ENCODE measurements around the gene TTC6. TPM values are rescaled to one million over a fixed set of nuclear protein-coding genes. Genes with fewer than 3 reads are reported as not detected.

Gene TTC6
- total RNA-seq, 1 donor from 2014 or later = not detected

DNA sequence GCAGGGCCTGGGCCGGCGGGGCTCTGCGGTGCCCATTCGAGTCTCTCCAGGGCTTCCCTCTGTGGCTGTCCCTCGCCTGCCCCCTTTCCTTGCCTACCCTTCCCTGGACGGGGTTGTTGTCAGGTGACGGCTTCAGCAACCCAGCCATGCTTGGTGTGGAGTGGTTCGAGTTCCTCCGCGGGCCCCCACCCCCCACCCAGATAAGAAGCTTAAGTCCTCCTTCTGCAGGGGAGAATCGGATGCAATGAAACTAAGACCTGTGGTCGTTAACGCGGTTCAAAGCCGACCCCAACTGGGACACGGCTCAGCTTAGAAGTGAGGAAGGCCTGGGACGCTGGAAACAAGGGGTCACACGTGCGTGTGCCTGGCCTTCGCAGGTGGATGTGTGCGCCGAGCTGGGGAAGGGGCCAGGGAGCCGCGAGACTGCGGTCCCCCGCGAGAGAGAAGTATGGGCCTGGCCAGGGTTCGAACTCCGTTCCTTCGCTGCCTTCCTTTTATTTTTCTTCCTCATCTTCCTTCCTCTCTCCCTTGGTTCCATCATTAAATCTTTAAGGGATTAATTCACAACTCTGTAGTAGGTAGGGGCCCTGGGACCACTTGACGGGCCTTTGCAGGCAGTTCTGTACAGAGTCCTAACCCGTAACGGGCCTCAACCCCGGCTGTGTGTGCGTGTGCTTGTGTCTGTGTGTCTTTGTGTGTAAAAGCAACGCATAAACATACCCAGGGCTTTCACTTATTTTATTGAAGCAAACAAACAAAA, 3.5 kb downstream of the TTC6 start:
- peaks cover 64% of the 10 kb centered on the region for H3K27me3 Mint-ChIP-seq
- no peak for DNase-seq
- ATAC-seq (ENCODE audit: low read depth) = no peak
- H3K4me3 Mint-ChIP-seq = no peak overlapping the region
- no peaks in the 10 kb centered on the region for H3K9me3 Mint-ChIP-seq
- peaks cover 20% of the 10 kb centered on the region for H3K4me1 Mint-ChIP-seq
- CTCF ChIA-PET = no interaction called here
- POLR2A ChIA-PET = no interaction called here
- TF ChIP-seq, protein P1, sequence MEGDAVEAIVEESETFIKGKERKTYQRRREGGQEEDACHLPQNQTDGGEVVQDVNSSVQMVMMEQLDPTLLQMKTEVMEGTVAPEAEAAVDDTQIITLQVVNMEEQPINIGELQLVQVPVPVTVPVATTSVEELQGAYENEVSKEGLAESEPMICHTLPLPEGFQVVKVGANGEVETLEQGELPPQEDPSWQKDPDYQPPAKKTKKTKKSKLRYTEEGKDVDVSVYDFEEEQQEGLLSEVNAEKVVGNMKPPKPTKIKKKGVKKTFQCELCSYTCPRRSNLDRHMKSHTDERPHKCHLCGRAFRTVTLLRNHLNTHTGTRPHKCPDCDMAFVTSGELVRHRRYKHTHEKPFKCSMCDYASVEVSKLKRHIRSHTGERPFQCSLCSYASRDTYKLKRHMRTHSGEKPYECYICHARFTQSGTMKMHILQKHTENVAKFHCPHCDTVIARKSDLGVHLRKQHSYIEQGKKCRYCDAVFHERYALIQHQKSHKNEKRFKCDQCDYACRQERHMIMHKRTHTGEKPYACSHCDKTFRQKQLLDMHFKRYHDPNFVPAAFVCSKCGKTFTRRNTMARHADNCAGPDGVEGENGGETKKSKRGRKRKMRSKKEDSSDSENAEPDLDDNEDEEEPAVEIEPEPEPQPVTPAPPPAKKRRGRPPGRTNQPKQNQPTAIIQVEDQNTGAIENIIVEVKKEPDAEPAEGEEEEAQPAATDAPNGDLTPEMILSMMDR (IDR thresholded peaks at IDR 0.05) = no peak
- intact Hi-C loops (cut with micrococcal nuclease) = loop anchor here (5.0 kb wide), 1 partner anchor 942 kb away; no protein-coding TSS in a partner anchor
- H3K36me3 Mint-ChIP-seq (ENCODE audit: low read depth) = no peaks in the 10 kb centered on the region
- no peak overlapping the region for H3K27ac Mint-ChIP-seq

DNA sequence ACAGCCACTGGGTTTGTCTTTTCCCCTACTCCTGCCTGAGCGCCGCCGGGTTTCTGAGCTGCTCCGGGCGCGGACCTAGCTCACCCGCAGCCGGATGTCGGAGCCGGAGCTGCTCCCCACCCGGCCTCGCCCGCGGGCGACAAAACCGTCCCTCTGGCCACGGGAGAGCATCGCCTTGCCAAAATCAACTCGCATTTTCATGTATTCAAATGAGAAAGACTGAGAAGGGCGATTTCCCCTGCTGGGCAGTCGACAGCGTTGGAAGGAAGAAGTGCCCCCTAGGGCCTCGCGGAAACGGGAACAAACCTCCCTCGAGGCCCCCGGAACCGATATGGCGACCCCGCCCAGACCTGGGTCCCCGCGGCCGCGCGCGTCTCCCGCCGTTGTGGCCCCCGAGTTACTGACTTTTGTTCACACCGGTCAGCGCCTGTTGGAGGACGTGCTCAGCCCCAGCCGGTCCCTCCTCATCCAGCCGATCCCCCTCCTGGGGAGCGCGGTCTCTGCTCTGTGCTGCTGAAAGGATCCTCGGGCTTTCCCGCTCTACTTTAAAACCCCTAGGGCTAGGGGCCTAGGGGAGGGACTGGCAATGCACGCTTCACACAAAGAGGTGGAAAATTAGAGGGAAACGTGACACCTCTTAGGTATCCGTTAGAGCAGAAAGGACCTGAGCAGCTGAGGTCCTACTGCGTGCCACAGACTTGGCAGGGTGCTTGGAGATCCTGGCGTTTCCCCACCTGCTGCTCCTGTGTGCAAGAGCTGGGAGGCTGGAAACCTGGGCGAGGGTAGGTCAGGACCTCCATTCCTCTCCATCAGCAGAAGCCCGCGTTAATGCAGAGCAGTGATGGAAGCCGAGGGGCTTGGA, 4.3 kb downstream of the TTC6 start:
- TF ChIP-seq, protein P1 (IDR thresholded peaks at IDR 0.05) = no peak
- Mint-ChIP-seq H3K27ac (no peak overlapping the region), H3K36me3 (ENCODE audit: low read depth) (no peaks in the 10 kb centered on the region), H3K4me1 (peaks cover 17% of the 10 kb centered on the region), H3K4me3 (no peak overlapping the region), H3K27me3 (peaks cover 59% of the 10 kb centered on the region), H3K9me3 (no peaks in the 10 kb centered on the region)
- intact Hi-C loops (cut with micrococcal nuclease) = loop anchor here (5.0 kb wide), 1 partner anchor 942 kb away; no protein-coding TSS in a partner anchor
- no peak for ATAC-seq (ENCODE audit: low read depth)
- ChIA-PET CTCF (no interaction called here), POLR2A (no interaction called here)
- DNase-seq = no peak

DNA sequence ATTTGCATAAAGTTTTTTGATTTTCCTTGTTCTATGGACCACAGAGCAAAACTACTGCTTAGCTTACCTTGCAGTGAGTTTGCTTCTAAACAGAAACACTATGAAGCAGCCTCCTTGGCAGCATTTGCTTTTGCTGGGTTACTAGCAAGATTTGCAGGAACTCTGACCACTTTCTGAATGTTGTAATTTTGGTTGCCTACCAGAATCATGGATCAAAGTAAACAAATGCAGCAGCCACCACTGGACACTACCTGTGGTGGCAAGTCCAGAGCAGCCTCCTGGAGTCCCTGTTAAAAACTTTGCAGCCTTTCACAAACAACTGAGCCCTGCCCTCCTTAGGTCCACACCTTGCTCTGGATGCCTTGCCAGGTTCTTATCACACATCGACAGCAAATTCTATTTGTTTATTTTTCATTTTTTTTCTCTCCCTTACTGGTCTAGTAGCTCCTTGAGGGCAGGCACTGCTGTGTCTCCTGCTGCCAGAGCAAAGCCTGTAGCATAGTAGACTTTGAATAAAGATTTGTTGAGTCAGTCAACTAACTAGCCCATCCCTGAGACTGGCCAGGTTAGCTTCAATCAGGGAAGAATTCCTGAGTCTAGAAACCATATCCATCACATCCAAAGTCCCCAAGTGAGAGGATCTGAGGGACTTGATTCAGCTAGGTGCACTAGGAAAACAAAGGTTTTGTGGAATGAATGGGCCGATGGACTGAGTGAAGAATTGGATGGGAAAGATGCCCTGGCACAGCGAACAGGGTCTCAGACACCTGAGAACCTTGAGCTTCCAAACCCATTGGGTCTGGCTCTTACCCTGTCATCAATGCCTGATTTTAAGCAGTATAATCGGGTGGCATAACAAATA, 5.7 kb downstream of the TTC6 start:
- H3K4me1 Mint-ChIP-seq = peaks cover 11% of the 10 kb centered on the region
- ChIA-PET POLR2A (no interaction called here), CTCF (no interaction called here)
- H3K4me3 Mint-ChIP-seq = no peak overlapping the region
- ATAC-seq (ENCODE audit: low read depth) (no peak), DNase-seq (no peak)
- intact Hi-C loops (cut with micrococcal nuclease) = no loop called here
- peaks cover 57% of the 10 kb centered on the region for H3K27me3 Mint-ChIP-seq
- no peaks in the 10 kb centered on the region for H3K9me3 Mint-ChIP-seq
- no peaks in the 10 kb centered on the region for H3K36me3 Mint-ChIP-seq (ENCODE audit: low read depth)
- TF ChIP-seq, protein P1 (IDR thresholded peaks at IDR 0.05) = no peak
- no peak overlapping the region for H3K27ac Mint-ChIP-seq

DNA sequence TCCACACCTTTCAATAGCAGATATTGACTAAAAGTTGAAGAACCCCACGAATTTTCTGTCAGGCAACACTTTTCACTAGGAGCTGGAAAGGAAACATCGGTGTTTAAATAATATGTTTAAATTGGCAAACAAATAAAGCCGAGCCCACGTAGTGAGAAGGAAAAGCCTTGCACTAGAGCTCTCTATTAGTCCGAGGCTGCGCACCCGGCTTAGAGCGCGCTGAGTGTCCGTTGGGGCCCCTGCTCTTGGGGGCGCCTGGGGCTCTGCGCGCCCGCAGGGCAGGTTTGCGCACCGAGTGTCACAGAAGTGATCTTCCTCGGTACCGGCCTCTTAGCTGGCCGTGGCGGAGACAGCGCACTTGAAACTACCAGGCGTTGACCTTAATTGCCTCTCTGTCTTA, 6.4 kb downstream of the TTC6 start:
- Mint-ChIP-seq H3K36me3 (ENCODE audit: low read depth) (no peaks in the 10 kb centered on the region), H3K27ac (no peak overlapping the region), H3K9me3 (no peaks in the 10 kb centered on the region), H3K4me1 (peaks cover 7% of the 10 kb centered on the region), H3K27me3 (peaks cover 51% of the 10 kb centered on the region), H3K4me3 (no peak overlapping the region)
- ATAC-seq (ENCODE audit: low read depth) (no peak), DNase-seq (no peak)
- intact Hi-C loops (cut with micrococcal nuclease) = no loop called here
- ChIA-PET POLR2A (no interaction called here), CTCF (no interaction called here)
- TF ChIP-seq, protein P1 (IDR thresholded peaks at IDR 0.05) = no peak
